KMS-11 (cell line): ENCODE data around the gene BRCA2.

Source experiments
- H2AFZ ChIP-seq: fragments of 200-600 bp; sonication (generic); 2 replicates; pipeline ENCODE4 v1.6.1; 2016; ENCODE audit warnings: antibody characterized with exemption, mixed run types, low read depth
- H3K27ac ChIP-seq: fragments of 200-600 bp; sonication (generic); 2 replicates; pipeline ENCODE4 v1.6.1; 2016; ENCODE audit warnings: mild to moderate bottlenecking, mixed run types
- H3K27me3 ChIP-seq: fragments of 200-600 bp; sonication (generic); 2 replicates; pipeline ENCODE4 v1.6.1; 2017; ENCODE audit warnings: mild to moderate bottlenecking, low read depth, mixed run types, moderate library complexity; ENCODE audit not compliant: insufficient read depth
- H3K36me3 ChIP-seq: fragments of 200-600 bp; sonication (generic); 2 replicates; pipeline ENCODE4 v1.6.1; 2017; ENCODE audit warnings: mild to moderate bottlenecking, mixed run types; ENCODE audit not compliant: insufficient read depth
- H3K4me1 ChIP-seq: fragments of 200-600 bp; sonication (generic); 2 replicates; pipeline ENCODE4 v1.6.1; 2016; ENCODE audit warnings: mild to moderate bottlenecking, low read depth, mixed run types; ENCODE audit not compliant: poor library complexity, severe bottlenecking
- H3K4me2 ChIP-seq: fragments of 200-600 bp; sonication (generic); 2 replicates; pipeline ENCODE4 v1.7.0; 2016; ENCODE audit warnings: mild to moderate bottlenecking, mixed run types
- H3K4me3 ChIP-seq: fragments of 200-600 bp; sonication (generic); IDR thresholded peaks from 2 replicates; pipeline ENCODE4 v1.6.1; 2017; ENCODE audit warnings: low read depth, low read length, mixed read lengths; ENCODE audit not compliant: insufficient read depth
- H3K79me2 ChIP-seq: fragments of 200-600 bp; sonication (generic); 2 replicates; pipeline ENCODE4 v1.6.1; 2016; ENCODE audit warnings: low read depth, mixed run types; ENCODE audit not compliant: insufficient read depth
- H3K9ac ChIP-seq: fragments of 200-600 bp; sonication (generic); 2 replicates; pipeline ENCODE4 v1.6.1; 2016; ENCODE audit warnings: mild to moderate bottlenecking, mixed run types
- H4K20me1 ChIP-seq: fragments of 200-600 bp; sonication (generic); 2 replicates; pipeline ENCODE4 v1.6.1; 2016; ENCODE audit warnings: mild to moderate bottlenecking, mixed run types; ENCODE audit not compliant: insufficient read depth
- CTCF ChIP-seq: fragments of 200-600 bp; sonication (generic); conservative IDR thresholded peaks from 2 replicates; pipeline ENCODE4 v1.6.1; 2017; ENCODE audit warnings: low read depth, mild to moderate bottlenecking, antibody characterized with exemption, low read length, moderate library complexity, mixed read lengths

BRCA2 gene

GRCh38 chr13:32317716-32318465 lies 2.6 kb downstream of the BRCA2 start:
- Histone ChIP-seq H2AFZ (no peak overlapping the region), H4K20me1 (no peaks in the 10 kb centered on the region), H3K79me2 (no peaks in the 10 kb centered on the region; the same call in 1 of the 2 replicates), H3K27me3 (no peaks in the 10 kb centered on the region), H3K36me3 (no peaks in the 10 kb centered on the region), H3K4me3 (no peak overlapping the region), H3K27ac (no peak overlapping the region; the same call in 1 of the 2 replicates), H3K4me2 (no peak overlapping the region), H3K4me1 (peaks cover 7% of the 10 kb centered on the region), H3K9ac (no peak overlapping the region)
- no peak for TF ChIP-seq CTCF

DNA sequence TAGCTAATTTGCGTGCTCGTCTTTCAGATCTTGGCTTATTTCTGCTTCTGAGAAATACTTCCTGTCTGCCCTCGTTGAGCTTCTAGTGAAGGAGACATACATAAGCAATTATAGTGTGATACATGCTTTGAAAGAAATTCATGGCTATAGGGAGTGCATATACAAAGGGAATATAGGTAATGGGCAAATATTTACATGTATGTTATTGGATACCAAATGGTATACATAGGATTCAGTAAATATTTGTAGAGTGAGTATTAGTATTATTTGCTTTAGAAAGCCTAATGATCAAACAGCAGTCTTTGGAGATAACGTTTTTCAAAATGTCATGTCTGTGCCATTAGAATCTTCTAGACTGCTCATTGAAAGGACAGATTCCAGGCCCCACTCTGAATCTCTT lies 5.2 kb downstream of the BRCA2 start:
- Histone ChIP-seq H2AFZ (no peak overlapping the region), H3K27ac (no peak overlapping the region), H3K4me1 (peaks cover 7% of the 10 kb centered on the region), H3K4me2 (no peak overlapping the region), H3K4me3 (no peak overlapping the region), H3K27me3 (no peaks in the 10 kb centered on the region), H3K79me2 (no peaks in the 10 kb centered on the region; the same call in 1 of the 2 replicates), H3K36me3 (no peaks in the 10 kb centered on the region), H4K20me1 (no peaks in the 10 kb centered on the region), H3K9ac (no peak overlapping the region)
- no peak for TF ChIP-seq CTCF

DNA sequence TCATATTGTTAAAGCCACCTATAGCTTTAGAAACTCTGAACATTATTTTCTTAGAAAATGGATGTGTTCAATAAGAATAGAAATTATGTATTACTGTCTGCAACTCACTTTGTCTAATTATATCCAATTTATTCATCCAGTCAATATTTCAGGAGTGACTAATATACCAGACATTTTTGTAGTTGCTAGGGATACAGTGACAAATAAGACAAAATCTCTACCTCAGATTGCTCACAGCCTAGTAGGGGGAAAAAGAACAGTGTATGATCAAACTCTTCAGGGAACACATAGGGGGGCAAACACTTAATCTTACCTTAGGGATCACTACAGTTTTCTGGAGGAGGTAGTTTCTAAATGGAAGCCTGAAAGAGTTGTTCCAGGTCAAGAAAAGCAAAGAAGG lies 8.6 kb downstream of the BRCA2 start:
- H3K36me3 ChIP-seq = no peaks in the 10 kb centered on the region
- no peak overlapping the region for H2AFZ ChIP-seq
- no peaks in the 10 kb centered on the region for H3K4me1 ChIP-seq

DNA sequence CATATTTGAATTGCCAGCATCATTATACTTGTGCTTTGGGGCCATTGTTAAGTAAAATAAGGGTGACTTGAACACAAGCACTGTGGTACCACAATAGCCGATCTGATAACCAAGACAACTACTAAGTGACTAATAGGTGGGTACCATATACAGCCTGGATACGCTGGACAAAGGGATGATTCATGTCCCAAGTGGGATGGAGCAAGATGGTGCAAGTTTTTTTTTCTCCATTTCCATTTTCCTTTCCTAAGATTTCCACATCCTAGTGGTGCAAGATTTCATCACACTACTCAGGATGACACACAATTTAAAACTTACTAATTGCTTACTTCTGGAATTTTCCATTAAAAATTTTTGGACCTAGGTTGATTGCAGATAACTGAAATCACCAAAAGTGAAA lies 15.1 kb downstream of the BRCA2 start:
- Histone ChIP-seq H3K4me1 (no peaks in the 10 kb centered on the region), H3K27me3 (no peaks in the 10 kb centered on the region), H3K27ac (no peak overlapping the region), H3K4me2 (no peak overlapping the region), H3K79me2 (no peaks in the 10 kb centered on the region), H4K20me1 (no peaks in the 10 kb centered on the region), H3K9ac (no peak overlapping the region), H3K36me3 (no peaks in the 10 kb centered on the region), H2AFZ (no peak overlapping the region), H3K4me3 (no peak overlapping the region)
- TF ChIP-seq CTCF = no peak

More for the DNA sequence above, 8.6 kb downstream of the BRCA2 start:
- no peak overlapping the region for H3K4me3 ChIP-seq
- no peak overlapping the region for H3K9ac ChIP-seq
- no peaks in the 10 kb centered on the region for H3K27me3 ChIP-seq
- no peaks in the 10 kb centered on the region for H4K20me1 ChIP-seq
- H3K27ac ChIP-seq = no peak overlapping the region
- no peak for TF ChIP-seq CTCF
- no peak overlapping the region for H3K4me2 ChIP-seq
- no peaks in the 10 kb centered on the region for H3K79me2 ChIP-seq
